ENCODE data around the gene PTAR1.

GRCh38 chr9:69744688-69745380, 15.0 kb downstream of the PTAR1 start:
- TF ChIP-seq CTCF (IDR thresholded peaks at IDR 0.05; ENCODE audit: poor library complexity, severe bottlenecking) (no peak), EZH2 (IDR thresholded peaks at IDR 0.05; ENCODE audit: borderline replicate concordance, insufficient read depth, low read length, poor library complexity, severe bottlenecking) (no peak), POLR2AphosphoS5 (IDR thresholded peaks at IDR 0.05) (no peak), RAD21 (conservative IDR thresholded peaks at IDR 0.05) (no peak), REST (IDR thresholded peaks at IDR 0.05; ENCODE audit: borderline replicate concordance) (no peak), SMC3 (conservative IDR thresholded peaks at IDR 0.05; ENCODE audit: poor library complexity) (no peak), EP300 (conservative IDR thresholded peaks at IDR 0.05; ENCODE audit: poor library complexity, severe bottlenecking) (no peak), MXI1 (conservative IDR thresholded peaks at IDR 0.05; ENCODE audit: poor library complexity, severe bottlenecking) (no peak), TAF1 (IDR thresholded peaks at IDR 0.05; ENCODE audit: low read depth) (no peak)
